Testis (tissue), 3 donors: Measurements from ENCODE around the gene PCSK6. TPM values are rescaled to one million over a fixed set of nuclear protein-coding genes. Genes with fewer than 3 reads are reported as not detected.

Experiments used
- DNase-seq: peaks from one replicate; pipeline ENCODE4 v3.0.0-alpha.2; 2019
- H3K27ac ChIP-seq, 2 donors: fragments of 200-600 bp; sonication (generic); one replicate each; pipeline ENCODE4 v1.5.1; 2019
- H3K27me3 ChIP-seq: fragments of 200-600 bp; sonication (generic); one replicate; pipeline ENCODE4 v1.5.1; 2019
- H3K36me3 ChIP-seq: fragments of 200-600 bp; sonication (generic); one replicate; pipeline ENCODE4 v1.5.1; 2017; ENCODE audit warnings: low read depth; ENCODE audit errors: missing control alignments
- H3K4me1 ChIP-seq: fragments of 200-600 bp; sonication (generic); one replicate; pipeline ENCODE4 v1.5.1; 2019
- H3K4me3 ChIP-seq, 2 donors: fragments of 200-600 bp; sonication (generic); one replicate each; pipeline ENCODE4 v1.5.1; 2017 to 2019
- H3K9me3 ChIP-seq: fragments of 200-600 bp; sonication (generic); one replicate; pipeline ENCODE4 v1.5.1; 2017
- CTCF ChIP-seq, 3 experiments: fragments of 450-650 bp in 2 of 3; fragments of 200-600 bp in 1 of 3; sonication (generic) in 1 of 3; IDR thresholded peaks; one replicate each; pipeline ENCODE4 v1.5.1; 2016 to 2019; ENCODE audit warnings: antibody characterized with exemption in 3 of 3, mild to moderate bottlenecking in 2 of 3, moderate library complexity in 1 of 3
- POLR2A ChIP-seq: fragments of 450-650 bp; IDR thresholded peaks from one replicate; pipeline ENCODE4 v1.6.1; 2017; ENCODE audit warnings: antibody characterized with exemption, mild to moderate bottlenecking, moderate library complexity
- WGBS, 2 donors: methylation state at CpG; one replicate each; pipeline ENCODE4 v1.1.5; 2018; 5-methylcytosine and 5-hydroxymethylcytosine counted together
- intact Hi-C: fragments of 100-400 bp; cut with DNase I; formaldehyde crosslinking; loops from one replicate; pipeline ENCODE4 v1.15.1; 2023; ENCODE audit warnings: low total_unique reads
- polyA plus RNA-seq: library from polyadenylated mRNA; stranded (reverse); fragments of 350-450 nt; fragmentation: Illumina TruSeq; extraction: RNeasy Lipid Tissue Mini Kit (QIAGEN cat#74804); gene quantifications from one replicate; pipeline ENCODE4 v1.2.3, GENCODE V29; 2014; ENCODE audit warnings: low read depth, low replicate concordance; ENCODE audit not compliant: insufficient read depth
- total RNA-seq, 2 donors: library from RNA; depleted of rRNA; stranded (reverse); fragments of >200 nt; gene quantifications; one replicate each; pipeline ENCODE4 v1.2.3, GENCODE V29; 2016

Gene PCSK6
- total and polyA plus RNA-seq, 3 donors from 2014 or later: 43.9 to 156 (median 95.4) TPM

- DNase-seq: no peak
- Histone ChIP-seq H3K36me3 (no peaks in the 10 kb centered on the region), H3K27me3 (no peaks in the 10 kb centered on the region), H3K9me3 (no peaks in the 10 kb centered on the region), H3K27ac (no peak overlapping the region), H3K4me1 (peaks cover 5% of the 10 kb centered on the region), H3K4me3 (no peak overlapping the region)
- WGBS, 2 donors: 92 to 93% methylated on average over 13 of the region's 13 CpGs
- intact Hi-C loops: no loop called here
- TF ChIP-seq POLR2A: no peak
- TF ChIP-seq CTCF (IDR thresholded peaks at IDR 0.05): no peak
Observed at GRCh38 chr15:101497017-101497416, 7.5 kb upstream of the PCSK6 start.

- TF ChIP-seq CTCF (IDR thresholded peaks at IDR 0.05) (no peak), POLR2A (no peak)
- Histone ChIP-seq H3K9me3 (no peaks in the 10 kb centered on the region), H3K27me3 (no peaks in the 10 kb centered on the region), H3K4me1 (peaks cover 8% of the 10 kb centered on the region), H3K27ac (no peak overlapping the region), H3K4me3 (no peak overlapping the region), H3K36me3 (no peaks in the 10 kb centered on the region)
- WGBS, 2 donors: 61 to 63% methylated on average over 20 to 23 of the region's 23 CpGs
- DNase-seq: no peak
- intact Hi-C loops: no loop called here
Observed at GRCh38 chr15:101496198-101496986, 6.9 kb upstream of the PCSK6 start.

- 86% methylated on average over 21 to 22 of the region's 22 CpGs for WGBS, 2 donors
- peaks cover 9% of the 10 kb centered on the region for H3K4me1 ChIP-seq
- no peaks in the 10 kb centered on the region for H3K9me3 ChIP-seq
- no peak for TF ChIP-seq CTCF (IDR thresholded peaks at IDR 0.05)
- no peak for TF ChIP-seq POLR2A
- no peak overlapping the region for H3K27ac ChIP-seq
- no peak overlapping the region for H3K4me3 ChIP-seq
- H3K36me3 ChIP-seq: no peaks in the 10 kb centered on the region
- no peaks in the 10 kb centered on the region for H3K27me3 ChIP-seq
- intact Hi-C loops: no loop called here
- no peak for DNase-seq
Observed at GRCh38 chr15:101495334-101496197, 6.1 kb upstream of the PCSK6 start.

- no peak for DNase-seq
- no peaks in the 10 kb centered on the region for H3K36me3 ChIP-seq
- TF ChIP-seq POLR2A (no peak), CTCF (IDR thresholded peaks at IDR 0.05) (no peak)
- no peak overlapping the region for H3K4me3 ChIP-seq
- no peaks in the 10 kb centered on the region for H3K27me3 ChIP-seq
- H3K9me3 ChIP-seq: no peaks in the 10 kb centered on the region
- intact Hi-C loops: no loop called here
- no peak overlapping the region for H3K27ac ChIP-seq
- WGBS, 2 donors: 76 to 78% methylated on average over 10 of the region's 10 CpGs
- peaks cover 9% of the 10 kb centered on the region for H3K4me1 ChIP-seq
Observed at GRCh38 chr15:101494251-101494796, 4.8 kb upstream of the PCSK6 start.
